ENCODE measurements around the gene RIMS1. TPM values are rescaled to one million over a fixed set of nuclear protein-coding genes. Genes with fewer than 3 reads are reported as not detected.

The RIMS1 gene
- total and polyA plus RNA-seq, 2 donors (not counting 3 experiments of a cell fraction or from before 2014, with no cell fraction given): 0.15 TPM; not detected in 1

DNA sequence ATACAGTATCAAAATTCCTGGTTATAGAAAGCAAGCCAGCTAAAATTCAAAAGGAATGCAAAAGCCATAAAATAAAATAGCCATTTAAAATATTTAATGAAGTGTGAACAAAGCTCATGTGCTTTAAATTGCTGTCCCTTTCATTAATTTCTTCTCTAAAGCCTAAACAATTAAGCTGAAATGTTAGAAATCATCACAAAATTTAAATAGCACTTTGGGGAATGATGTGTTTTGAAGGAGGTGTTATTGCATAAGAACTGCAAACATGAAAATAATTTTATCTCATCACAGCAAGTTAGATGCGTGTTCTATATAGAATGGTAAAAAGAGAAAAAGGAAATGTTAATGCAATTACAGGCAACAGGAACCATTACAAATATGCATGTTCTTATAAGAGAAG, 111.0 kb downstream of the RIMS1 start:
- no TSS peak for BruUV-seq (replicated peaks)
- Histone ChIP-seq H3K9me3 (replicated peaks; ENCODE audit: control insufficient read depth, insufficient read depth, low read length) (no peaks in the 10 kb centered on the region), H2AFZ (ENCODE audit: low read depth, low read length) (no peak overlapping the region), H3K4me1 (ENCODE audit: control insufficient read depth, extremely low read depth, insufficient read depth, low read length) (no peaks in the 10 kb centered on the region), H3K79me2 (ENCODE audit: control insufficient read depth, insufficient read depth, low read length) (no peaks in the 10 kb centered on the region), H4K20me1 (replicated peaks; ENCODE audit: control insufficient read depth, extremely low read depth, insufficient read depth, low read length) (no peaks in the 10 kb centered on the region), H3K27ac (ENCODE audit: insufficient read depth, low read depth, low read length) (no peak overlapping the region), H3K4me3 (replicated peaks in 1 of 3; ENCODE audit: insufficient read depth in 1 of 3, low read depth in 1 of 3, low read length in 3 of 3) (no peak overlapping the region), H3K9ac (replicated peaks; ENCODE audit: extremely low read depth, insufficient read depth, low read length) (no peak overlapping the region), H3K27me3 (ENCODE audit: control insufficient read depth in 2 of 2, insufficient read depth in 2 of 2, low read length in 2 of 2) (no peaks in the 10 kb centered on the region), H3K36me3 (ENCODE audit: control insufficient read depth in 2 of 2, extremely low read depth in 1 of 2, insufficient read depth in 2 of 2, low read length in 2 of 2) (no peaks in the 10 kb centered on the region), H3K4me2 (ENCODE audit: insufficient read depth, low read length) (no peak overlapping the region), H3K9me1 (replicated peaks; ENCODE audit: control insufficient read depth, extremely low read depth, insufficient read depth, low read length) (no peaks in the 10 kb centered on the region)
- intact Hi-C loops (cut with micrococcal nuclease): no loop called here
- DNase-seq (ENCODE audit: low read depth, low spot score): no peak
- dilution Hi-C loops (cut with MboI; ENCODE audit: extremely low pct_ligation_motif_present, low sequenced_read_pairs): no loop called here
- CTCF ChIA-PET: no interaction called here
- TF ChIP-seq EZH2 (IDR thresholded peaks at IDR 0.05; ENCODE audit: borderline replicate concordance, low read depth, low read length, severe bottlenecking) (no peak), JUN (IDR thresholded peaks at IDR 0.05; ENCODE audit: borderline replicate concordance, insufficient read depth, insufficient read length, low read depth) (no peak), GATA2 (IDR thresholded peaks at IDR 0.05; ENCODE audit: insufficient read depth, insufficient read length, low read depth, low read length) (no peak), MYC (IDR thresholded peaks at IDR 0.05; ENCODE audit: low read depth, low read length) (no peak), FOS (IDR thresholded peaks at IDR 0.05; ENCODE audit: borderline replicate concordance, insufficient read depth, low read length) (no peak), POLR2AphosphoS5 (IDR thresholded peaks at IDR 0.05; ENCODE audit: insufficient read depth, low read depth, low read length) (no peak), POLR2A (IDR thresholded peaks at IDR 0.05; ENCODE audit: low read depth, low read length) (no peak)
- TF ChIP-seq, protein P1, sequence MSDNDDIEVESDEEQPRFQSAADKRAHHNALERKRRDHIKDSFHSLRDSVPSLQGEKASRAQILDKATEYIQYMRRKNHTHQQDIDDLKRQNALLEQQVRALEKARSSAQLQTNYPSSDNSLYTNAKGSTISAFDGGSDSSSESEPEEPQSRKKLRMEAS (IDR thresholded peaks at IDR 0.05; ENCODE audit: insufficient read depth, insufficient read length): no peak
- TF ChIP-seq, protein P2, sequence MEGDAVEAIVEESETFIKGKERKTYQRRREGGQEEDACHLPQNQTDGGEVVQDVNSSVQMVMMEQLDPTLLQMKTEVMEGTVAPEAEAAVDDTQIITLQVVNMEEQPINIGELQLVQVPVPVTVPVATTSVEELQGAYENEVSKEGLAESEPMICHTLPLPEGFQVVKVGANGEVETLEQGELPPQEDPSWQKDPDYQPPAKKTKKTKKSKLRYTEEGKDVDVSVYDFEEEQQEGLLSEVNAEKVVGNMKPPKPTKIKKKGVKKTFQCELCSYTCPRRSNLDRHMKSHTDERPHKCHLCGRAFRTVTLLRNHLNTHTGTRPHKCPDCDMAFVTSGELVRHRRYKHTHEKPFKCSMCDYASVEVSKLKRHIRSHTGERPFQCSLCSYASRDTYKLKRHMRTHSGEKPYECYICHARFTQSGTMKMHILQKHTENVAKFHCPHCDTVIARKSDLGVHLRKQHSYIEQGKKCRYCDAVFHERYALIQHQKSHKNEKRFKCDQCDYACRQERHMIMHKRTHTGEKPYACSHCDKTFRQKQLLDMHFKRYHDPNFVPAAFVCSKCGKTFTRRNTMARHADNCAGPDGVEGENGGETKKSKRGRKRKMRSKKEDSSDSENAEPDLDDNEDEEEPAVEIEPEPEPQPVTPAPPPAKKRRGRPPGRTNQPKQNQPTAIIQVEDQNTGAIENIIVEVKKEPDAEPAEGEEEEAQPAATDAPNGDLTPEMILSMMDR (IDR thresholded peaks at IDR 0.05; ENCODE audit: extremely low read depth in 1 of 2, insufficient read depth in 1 of 2, low read depth in 1 of 2, low read length in 2 of 2): no peak
- POLR2A ChIA-PET: no interaction called here
- no peak for FAIRE-seq
